ENCODE data around the gene OR1S1.
"Not testable (repeated sequence)": the region's sequence is repeated elsewhere in the genome, so short reads cannot be mapped to it uniquely, and the experiment has no call there.

The OR1S1 gene

GRCh38 chr11:58212420-58212819 is at the start of gene OR1S1:
OR1S1 (plus strand) TSS chr11:58212720.
- not testable (repeated sequence) for DNase-seq

- no peak for DNase-seq
Measured at GRCh38 chr11:58164389-58164788, 48.1 kb upstream of the OR1S1 start.

- DNase-seq = no peak
Measured at GRCh38 chr11:58164990-58165389, 47.5 kb upstream of the OR1S1 start.

GRCh38 chr11:58165504-58166106 is 46.9 kb upstream of the OR1S1 start:
- DNase-seq = no peak

DNA sequence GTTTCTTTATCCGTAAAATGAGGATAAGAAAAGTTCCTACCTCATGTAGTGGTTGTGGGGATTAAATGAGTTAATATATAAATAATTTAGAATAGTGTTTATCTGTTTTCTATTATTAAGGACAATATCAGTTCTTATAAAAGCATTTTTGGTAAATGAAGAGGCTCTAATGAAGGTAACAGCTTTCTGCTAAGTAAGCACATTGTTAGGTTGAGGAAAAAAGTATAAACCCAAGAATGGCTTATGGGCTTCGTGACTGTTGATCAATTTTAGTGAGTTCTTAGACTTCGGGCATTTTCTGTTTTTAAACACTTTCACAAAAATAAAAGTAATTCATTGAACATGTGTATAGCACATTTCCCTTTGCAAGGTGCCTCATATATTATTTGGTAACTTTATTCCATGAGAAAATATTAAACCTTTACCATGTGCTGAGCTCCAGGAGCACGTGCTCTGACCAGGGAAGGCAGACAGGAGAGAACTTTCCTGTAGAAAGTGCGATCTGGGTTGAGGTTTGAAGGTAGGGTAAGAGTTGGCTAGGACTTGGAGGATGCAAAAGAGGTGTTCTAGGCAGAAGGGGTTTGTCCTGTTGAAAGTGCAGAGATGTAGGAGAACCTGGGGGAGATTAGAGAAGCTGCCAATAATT is 35.0 kb upstream of the OR1S1 start:
- DNase-seq = no peak

DNA sequence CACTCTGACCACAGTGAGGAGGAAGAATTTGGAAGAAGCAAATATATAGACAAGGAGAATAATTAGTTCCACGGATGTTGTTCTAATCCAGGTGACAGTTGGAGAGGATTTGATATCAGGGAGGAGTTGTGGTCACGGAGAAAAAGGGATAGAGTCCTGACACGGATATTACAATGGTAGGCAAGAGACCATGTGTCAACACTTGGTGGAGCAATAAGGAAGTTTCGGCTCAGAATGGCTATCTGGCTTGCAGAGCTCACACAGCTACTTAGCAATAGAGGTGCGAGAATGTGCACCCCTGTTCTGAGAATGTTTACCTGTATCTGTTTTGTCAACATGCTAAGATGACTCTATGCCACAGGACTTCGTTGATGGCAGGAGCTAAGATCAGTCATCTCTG is 34.1 kb upstream of the OR1S1 start:
- no peak for DNase-seq

GRCh38 chr11:58179648-58180047 is 32.9 kb upstream of the OR1S1 start:
- no peak for DNase-seq

GRCh38 chr11:58186938-58187337 is 25.6 kb upstream of the OR1S1 start:
- no peak for DNase-seq

DNA sequence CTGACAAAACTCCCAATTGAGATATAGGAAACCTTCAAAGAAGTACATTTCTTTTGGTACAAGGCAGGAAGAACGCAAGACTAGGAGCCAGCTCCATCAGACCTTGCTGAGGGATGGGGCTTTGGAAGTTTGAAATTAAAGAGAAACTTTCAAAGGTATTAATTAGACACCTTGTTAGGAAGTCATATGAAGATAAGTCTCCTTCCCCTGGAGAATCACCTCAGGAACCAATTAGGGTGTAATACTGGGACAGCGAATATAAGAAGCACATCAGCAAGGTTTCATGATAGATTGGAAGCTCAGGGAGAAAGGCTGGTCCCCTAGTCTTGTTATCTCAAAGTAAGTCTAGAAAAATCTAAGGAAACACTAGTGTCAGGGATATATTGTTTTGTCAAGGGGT is 23.8 kb upstream of the OR1S1 start, which contains the start of gene OR9Q2:
OR9Q2 (plus strand) TSS at position 301 of the 400 bp plus-strand sequence. CDS start 1,421 bp downstream, outside the sequence.
- no peak for DNase-seq

DNA sequence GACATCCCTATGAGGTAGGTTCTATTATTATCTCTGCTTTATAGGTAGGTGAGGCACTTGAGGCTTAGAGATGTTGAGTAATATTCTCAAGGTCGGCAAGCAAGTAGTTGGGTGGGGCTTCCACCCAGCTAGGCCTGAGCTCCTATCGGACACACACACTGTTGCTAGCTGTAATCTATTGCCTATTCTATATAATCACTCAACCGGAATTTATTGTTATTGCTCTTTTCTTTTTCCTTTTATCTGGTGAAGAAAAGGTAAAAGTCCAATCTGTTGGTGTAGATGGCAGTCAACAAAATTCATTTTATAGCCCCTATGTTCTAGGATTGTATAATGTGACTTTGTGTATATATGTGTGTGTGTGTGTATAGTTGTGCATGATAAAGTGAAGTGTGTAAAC is 20.3 kb upstream of the OR1S1 start:
- DNase-seq = no peak

DNA sequence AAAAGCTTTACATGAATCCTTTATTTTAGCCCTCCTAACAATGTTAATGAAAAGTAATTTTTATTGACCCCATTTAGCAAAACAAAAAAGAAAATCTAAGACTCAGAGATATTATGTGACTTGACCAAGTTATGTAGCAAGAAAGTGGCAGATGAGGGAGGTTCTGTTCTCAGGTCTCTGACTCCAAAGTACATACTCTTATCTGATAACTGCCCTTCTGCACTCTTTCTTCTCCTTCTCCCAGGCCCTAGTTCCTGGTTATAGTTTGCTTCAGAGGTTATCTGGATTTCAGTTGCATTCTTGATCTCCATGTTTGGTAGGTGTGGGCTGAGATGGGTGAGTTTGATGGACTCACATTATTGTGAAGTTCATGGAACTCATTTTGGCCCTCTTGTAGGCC is 19.1 kb upstream of the OR1S1 start:
- DNase-seq = no peak

- DNase-seq = no peak
Measured at GRCh38 chr11:58195939-58196338, 16.6 kb upstream of the OR1S1 start.

DNA sequence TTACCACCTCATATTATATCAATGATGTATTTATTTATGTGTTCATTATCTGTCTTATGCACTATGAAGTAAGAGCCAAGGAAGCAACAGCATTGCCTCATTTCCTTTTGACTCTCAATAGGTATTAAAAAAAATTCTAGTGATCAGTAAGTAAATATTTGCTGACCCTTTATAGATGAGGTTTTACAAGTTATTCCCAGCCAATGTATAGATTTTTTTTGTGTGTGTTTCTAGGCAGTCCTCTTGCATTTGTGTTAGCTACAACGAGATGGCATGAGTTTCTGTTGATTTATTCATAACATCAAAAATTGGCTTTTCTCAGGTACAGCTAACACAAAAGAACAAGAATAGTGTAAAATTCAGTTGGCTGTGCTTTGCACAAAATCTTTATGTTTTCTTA is 13.2 kb upstream of the OR1S1 start:
- DNase-seq = no peak

DNA sequence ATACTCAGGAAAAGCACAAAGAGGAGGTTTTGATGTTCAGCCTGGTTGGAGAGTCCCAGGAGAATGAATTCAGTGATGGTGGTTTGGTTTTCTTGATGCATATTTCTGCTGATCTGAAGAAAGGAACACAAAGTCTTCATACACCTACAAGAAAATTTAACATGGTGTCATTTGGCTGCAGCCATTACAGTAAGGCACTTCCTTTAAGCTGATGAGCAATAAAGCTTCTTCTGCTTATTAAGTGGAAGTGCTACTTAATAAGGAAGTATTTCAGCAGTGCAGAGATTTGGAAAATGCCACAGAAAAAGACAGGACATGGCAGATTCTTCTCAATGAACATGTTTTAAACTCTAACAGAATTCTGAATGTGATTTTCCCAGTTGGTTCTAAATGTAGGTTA is 8.5 kb upstream of the OR1S1 start, which contains the start of gene OR1S2:
OR1S2 (minus strand) TSS at position 101 of the 400 bp plus-strand sequence; CDS start at position 101, 0 bp downstream.
- DNase-seq = no peak

DNA sequence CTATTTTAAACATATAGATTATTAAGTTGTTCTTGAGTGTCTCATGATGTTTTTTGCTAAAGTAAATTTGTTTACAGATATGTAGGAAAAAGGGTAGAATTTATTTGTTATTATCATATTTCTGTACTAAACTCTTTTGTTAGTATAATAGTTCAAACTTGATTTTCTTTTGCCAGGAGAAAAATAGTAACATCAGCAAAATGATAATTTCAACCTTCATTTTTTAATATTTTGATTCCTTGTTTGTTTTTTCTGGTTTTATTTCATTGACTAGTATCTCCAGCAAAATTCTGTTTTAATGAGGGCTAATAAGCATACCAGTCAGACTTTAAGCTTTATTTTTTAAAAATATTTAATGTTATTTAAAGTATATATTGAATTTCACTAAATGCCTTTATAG is 4.0 kb downstream of the OR1S1 start:
- DNase-seq = no peak

GRCh38 chr11:58222721-58223120 is 10.2 kb downstream of the OR1S1 start:
- no peak for DNase-seq

GRCh38 chr11:58227956-58228615 is 15.6 kb downstream of the OR1S1 start:
- DNase-seq = no peak

- no peak for DNase-seq
Measured at GRCh38 chr11:58243954-58244353, 31.4 kb downstream of the OR1S1 start.

DNA sequence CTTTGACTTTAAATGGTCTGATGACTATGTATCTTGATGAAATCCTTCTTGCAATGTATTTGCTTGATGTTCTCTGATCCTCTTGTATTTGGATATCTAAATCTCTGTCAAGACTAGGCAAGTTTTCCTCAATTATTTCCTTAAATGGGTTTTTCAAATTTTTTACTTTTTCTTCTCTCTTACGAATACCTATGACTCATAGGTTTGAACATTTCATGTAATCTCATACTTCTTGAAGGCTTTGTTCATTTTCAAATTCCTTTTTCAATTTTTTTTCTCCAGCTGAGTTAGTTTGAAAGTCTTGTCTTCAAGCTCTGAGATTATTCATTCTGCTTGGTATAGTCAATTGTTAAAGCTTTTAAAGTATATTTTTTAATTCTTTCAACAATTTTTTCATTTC is 42.4 kb downstream of the OR1S1 start:
- DNase-seq = no peak

DNA sequence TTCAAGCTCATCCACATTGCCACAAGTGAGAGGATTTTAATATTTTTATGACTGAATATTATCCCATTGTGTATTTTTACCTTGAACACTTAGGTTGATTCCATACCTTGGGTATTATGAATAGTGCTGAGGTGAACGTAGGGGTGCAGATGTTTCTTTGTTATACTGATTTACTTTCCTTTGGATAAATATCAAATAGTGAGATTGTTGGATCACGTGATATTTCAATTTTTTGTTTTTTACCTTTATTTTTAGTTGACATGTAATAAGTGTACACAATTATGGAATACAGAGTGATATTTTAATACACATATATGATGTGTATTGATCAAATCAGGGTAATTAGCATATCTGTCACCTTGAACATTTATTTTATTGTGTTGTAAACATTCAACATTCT is 47.5 kb downstream of the OR1S1 start:
- no peak for DNase-seq
